Midbrain (tissue), 1 donor: ENCODE data around the gene MT1X.
"Not testable (repeated sequence)": the region's sequence is repeated elsewhere in the genome, so short reads cannot be mapped to it uniquely, and the experiment has no call there.

Source experiments
- DNase-seq: peaks from one replicate; lab custom pipeline; 2025; lab: John Stamatoyannopoulos, UW

Gene MT1X

DNA sequence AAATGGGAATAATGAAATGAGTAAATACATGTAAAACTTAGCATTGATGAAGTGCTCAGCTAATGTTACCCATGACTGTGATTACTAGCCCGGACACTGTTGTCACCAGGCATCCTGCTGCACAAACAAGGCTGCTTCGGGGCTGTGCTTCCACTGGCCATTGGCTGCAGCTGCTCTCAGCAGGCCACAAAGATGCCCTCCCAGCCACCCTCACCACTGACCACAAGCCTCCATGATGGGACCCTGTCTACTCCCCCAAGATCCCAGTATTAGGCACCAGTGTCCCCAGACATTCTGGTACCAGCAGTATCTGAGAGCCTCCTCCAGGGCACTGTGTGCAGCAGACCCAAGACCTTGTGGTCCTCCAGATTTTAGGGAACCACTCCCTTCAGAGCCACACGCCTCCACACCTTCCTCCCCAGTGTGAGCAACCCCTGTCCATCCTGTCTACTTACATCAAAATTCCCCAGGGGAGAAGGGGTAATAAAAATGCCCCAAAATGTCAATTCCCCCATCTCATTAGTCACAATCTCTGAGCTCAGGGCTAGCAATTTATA is 28.0 kb downstream of the MT1X start:
- no peak for DNase-seq

DNA sequence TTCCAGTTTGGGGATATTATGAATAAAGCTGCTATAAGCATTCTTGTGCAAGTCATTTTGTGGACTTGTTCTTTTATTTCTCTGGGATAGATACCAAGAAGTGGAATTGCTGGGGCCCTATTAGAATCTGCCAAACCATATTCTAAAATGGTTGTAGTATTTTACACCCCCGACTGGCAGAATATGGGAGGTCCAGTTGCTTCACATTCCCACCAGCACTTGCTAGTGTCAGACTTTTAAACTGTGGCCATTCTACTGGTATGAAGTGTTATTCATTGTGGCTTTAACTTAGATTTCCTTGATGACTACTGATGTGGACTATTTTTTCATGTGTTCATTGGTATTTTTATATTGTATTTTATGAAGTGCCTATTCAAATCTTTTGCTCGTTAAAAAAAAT is 29.6 kb downstream of the MT1X start:
- DNase-seq: no peak

DNA sequence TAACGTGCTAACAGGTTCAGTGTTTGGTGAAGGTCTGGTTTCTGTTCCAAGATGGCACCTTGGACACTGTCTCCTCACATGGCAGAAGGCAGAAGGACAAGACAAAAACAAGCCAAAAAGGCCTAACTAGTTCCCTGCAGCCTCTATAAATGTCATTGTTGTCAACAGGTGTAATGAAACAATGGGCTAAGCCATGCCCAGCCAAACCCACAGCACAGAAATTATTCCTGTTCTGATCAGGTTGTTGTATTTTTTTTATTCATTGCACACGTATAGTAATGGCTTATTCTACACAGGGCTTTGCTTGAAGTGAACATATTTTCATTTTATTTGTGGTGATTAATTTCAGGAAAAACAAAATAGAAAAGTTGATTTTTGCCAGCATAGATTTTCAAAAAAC is 31.5 kb downstream of the MT1X start:
- no peak for DNase-seq

DNA sequence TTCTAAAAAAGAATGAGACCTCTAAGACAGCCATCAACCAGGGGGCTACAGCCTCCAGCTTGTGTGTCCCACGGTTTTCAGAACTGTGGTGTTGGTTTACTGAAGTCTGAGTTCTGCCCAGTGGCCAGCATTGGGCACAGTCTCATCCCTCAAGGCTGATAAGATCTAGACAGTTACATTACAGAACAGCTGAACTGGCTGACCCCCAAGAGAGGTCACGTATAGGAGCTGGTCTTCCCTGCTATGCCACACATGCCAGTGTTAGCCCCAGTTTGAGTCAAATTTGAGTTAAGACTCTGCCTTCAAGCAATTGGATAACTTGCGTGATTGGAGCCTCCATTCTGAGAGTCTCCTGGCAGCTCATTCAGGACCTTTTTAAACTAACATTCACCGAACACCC is 32.9 kb downstream of the MT1X start:
- DNase-seq: no peak

DNA sequence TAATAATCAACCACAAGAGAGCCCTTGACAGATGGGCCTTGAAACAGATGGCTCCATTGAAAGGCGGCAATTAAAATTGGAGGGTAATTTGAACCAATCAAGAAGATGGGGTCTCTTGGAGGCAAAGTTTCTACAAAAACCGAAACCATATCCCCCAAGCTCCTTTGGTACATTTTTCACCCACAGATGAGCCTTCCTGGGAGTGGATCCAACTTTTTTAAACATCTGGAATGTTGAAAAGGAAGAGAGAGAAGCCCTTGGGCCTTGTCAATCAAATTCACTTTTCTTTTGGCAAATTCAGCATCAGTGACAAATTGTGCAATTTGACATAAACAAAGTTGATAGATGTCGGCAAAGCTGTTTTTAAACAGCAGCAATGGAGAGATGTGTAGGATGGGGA is 34.5 kb downstream of the MT1X start:
- no peak for DNase-seq

DNA sequence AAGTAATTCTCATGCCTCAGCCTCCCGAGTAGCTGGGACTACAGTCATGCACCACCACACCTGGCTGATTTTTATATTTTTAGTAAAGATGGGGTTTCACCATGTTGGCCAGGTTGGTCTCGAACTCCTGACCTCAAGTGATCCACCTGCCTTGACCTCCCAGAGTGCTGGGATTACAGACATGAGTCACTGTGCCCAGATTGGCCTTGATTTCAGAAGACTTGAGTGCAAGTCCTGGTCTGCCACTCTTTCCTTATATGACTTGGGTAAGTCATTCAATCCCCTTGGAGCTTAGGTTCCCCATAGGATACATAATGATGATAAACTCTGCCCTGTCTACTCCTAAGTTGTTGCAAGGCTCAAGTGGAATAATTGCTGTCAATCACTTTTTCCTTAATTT is 35.3 kb downstream of the MT1X start:
- not testable (repeated sequence) for DNase-seq

DNA sequence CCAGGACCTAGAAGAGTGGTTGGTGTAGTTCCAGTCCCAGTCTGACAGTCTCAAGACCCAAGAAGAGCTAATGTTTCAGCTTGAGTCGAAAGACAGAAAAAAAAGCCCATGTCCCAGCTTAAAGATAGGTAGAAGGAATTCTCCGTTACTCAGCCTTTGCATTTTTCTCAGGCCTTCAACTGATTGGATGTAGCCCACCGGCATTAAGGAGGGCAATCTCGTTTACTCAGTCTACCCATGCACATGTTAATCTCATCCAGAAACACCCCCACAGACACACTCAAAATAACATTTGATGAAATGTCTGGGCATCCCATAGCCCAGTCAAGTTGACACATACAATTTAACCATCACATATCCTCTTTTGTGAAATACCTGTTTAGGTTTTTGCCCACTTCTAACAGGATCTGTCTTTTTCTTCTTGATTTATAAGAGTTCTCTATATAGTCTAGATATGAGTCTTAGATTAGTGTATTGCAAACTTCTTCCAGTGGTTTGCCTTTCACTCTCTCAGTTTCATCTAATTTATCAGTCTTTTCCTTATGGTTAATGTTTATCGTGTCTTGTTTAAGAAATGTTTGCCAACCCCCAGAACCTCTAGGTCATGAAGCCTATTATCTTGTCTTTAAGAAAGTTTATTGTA is 40.1 kb downstream of the MT1X start:
- no peak for DNase-seq

DNA sequence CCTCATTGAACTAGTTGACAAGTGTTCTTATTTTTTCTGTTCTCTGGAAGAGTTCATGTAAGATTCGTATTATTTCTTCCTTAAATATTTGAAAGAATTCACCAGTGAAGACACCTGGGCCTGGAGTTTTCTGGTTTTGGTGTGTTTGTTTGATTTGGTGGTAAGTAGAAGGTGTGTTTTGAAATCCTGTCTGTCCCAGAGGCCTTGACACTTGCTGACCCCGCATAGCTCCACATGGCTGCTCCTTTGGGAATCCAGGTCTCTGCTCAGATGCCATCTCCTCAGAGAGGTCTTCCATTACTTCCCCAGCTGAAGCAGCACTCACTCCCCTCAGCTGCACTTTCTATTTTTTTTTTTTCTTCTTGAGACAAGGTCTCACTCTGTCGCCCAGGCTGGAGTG is 41.9 kb downstream of the MT1X start:
- DNase-seq: no peak

DNA sequence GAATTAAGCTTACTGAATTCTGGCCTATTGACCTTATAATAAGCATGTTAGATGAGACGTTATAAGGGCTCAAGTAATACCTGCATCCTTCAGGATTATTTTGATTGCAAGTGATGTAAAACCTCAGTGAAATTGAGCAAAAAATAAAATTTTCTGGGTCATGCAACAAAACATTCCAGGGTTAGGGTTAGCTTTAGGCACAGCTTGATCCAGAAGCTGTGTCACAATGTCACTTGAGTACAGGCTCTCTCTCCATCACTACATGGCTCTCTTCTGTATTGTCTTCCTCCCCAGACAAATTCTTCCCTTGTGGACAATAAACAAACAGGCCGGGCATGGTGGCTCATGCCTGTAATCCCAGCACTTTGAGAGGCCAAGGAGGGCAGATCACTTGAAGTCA is 44.0 kb downstream of the MT1X start:
- no peak for DNase-seq

DNA sequence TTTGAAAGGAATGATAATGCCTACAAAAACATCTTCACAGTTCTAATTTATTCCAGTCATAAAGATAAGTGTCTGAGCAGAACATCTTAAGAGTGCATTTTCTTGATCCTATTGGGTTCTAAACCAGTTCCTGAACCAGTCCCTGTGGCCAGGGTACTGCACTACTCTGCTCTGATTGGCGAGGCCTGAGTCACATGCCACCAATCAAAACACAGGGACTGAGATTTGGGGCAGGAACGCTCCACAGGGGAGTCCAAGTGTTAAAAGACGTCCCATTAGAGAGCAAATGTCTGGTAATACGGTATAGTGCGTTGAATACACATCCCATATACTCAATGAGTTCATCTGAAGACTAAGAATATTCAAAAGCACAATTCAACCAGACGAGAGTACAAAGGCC is 44.7 kb downstream of the MT1X start:
- DNase-seq: no peak

DNA sequence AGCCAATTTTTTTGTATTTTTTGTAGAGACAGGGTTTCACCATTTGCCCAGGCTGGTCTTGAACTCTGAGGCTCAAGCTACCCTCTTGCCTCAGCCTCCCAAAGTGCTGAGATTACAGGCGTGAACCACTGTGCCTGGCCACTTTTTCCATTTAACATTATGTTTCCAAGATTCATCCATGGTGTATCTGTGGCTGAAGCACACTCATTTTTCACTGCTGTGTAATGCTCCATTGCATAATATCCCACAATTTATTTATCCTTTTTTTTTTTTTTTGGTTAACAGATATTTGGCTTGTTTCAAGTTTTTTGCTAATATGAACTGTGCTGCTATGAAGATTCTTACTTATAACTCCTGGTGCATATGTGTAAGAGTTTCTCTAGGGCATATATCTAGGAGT is 45.8 kb downstream of the MT1X start:
- DNase-seq: no peak

DNA sequence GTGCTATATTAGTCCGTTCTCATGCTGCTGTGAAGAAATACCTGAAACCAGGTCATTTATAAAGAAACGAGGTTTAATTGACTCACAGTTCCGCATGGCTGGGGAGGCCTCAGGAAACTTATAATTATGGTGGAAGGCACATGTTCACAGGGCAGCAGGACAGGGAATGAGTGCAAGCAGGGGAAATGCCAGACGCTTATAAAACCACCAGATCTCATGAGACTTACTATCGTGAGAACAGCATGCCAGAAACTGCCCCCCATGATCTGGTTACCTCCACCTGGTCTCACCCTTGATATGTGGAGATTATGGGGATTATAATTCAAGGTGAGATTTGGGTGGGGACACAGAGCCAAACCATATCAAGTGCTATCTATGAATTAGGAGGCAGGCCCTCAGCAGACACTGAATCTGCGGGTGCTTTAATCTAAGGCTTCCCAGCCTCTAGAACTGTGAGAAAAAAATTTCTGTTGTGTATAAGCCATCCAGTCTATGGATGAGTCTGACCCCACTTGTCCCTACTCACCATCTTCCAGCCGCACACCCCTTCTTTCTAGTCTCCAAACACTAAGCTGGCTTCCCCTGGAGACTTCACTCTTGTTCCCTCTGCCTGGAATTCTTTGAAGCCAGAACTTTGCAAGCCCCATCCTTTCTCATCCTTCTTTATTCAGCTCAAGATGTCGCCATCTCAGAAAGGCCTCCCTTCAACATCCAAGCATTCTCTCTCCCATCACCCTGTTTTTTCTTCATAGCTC is 46.9 kb downstream of the MT1X start:
- DNase-seq: peak; percentile 72

DNA sequence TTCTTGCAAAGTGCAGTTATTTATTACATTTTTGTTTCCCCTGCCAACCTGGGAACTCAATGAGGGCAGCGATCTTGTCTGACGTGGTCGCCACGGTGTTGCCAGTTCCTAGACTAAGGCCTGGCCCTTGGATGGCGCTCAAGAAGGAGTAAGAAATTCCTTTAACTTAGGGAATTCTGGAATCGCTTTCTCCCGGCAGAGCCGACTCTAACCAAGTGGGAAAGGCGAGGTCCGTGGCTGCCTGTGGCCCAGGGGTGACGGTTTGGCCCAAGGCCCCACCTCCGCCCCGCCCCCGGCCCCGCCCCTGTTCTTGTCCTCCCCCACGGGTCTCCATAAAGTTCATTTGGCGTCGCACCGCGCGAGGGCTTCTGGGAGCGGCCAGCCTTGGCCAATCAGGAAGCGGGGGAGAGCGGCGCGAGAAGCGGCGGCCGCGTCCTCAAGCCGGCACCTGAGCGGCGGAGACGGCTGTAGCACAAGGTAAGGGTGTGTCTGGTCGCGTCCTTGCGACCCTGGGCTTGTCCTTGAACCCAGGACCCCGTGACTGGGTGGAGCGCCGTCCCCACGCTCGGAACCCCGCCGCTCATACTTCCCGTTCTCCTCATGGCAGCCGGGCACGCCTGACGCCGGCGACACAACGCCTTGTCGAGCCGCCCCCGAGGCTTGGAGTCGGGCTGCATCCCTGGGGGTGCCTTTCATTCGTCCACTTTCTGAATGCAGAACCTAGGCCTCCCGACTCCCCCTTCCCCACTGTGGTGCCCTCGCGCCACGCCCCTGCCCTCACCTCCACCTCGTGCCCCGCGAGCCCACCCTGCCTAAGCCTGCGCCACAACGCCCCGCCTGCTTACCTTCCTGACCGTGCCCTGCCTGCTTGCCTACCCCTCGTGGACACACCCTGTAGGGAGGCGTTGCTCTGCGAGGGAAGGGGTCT is 47.7 kb downstream of the MT1X start, which contains the start of gene NUP93:
TSS of gene NUP93 (plus strand) at position 395 of the 928 bp plus-strand sequence. CDS start 18,119 bp downstream, outside the sequence.
- DNase-seq: peak; percentile 93

DNA sequence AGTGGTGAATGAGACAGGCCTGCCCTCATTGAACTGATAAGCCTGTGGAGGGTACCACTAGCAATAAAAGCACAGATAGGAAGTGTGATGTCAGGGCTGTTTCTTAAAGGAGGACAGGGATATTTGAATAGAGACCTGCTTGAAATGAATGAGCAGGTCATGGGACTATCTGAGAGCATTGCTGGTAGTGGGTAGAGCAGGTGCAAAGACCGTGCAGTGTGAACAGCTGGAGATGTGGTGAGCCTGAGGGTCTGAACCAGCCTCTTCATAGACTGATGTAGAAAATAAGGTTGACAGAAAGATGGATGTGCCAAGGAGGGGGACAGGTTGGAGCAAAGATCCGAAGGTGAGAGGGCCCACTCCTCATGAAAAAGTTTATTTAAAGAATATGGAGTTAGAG is 50.1 kb downstream of the MT1X start:
- no peak for DNase-seq

DNA sequence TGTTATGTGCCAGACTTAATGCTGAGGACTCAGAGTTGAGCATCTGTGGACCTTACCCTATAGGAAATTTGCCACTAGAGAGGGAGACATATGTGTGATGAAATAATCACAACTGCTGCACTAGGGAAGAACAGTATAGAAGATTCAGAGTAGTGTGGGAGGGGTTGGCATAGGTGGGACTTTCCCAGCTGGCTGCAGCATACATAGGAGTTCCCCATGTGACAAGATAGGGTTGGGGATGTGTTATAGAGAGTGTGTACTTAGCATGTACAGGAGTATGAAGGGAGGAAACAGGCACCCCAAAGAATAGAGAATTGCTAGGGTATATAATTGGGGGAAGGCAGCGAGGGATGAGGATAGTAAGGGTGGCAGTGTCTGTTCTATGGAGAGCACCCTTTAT is 50.6 kb downstream of the MT1X start:
- DNase-seq: no peak
